ENCODE measurements around the gene KRTAP4-16.
"Not testable (repeated sequence)": the region's sequence is repeated elsewhere in the genome, so short reads cannot be mapped to it uniquely, and the experiment has no call there.

The KRTAP4-16 gene

GRCh38 chr17:41101586-41102259 is at the start of gene KRTAP4-16:
Gene KRTAP4-16, minus strand, starts transcription at chr17:41102209. Its CDS starts 0 bp downstream, at chr17:41102209.
- no peak for DNase-seq

- DNase-seq: no peak
Measured at GRCh38 chr17:41151525-41151924, 49.5 kb upstream of the KRTAP4-16 start.

- no peak for DNase-seq
Measured at GRCh38 chr17:41150026-41150425, 48.0 kb upstream of the KRTAP4-16 start.

GRCh38 chr17:41149652-41149985 is 47.6 kb upstream of the KRTAP4-16 start, which contains the start of gene KRTAP4-5:
Gene KRTAP4-5, minus strand, starts transcription at chr17:41149825. Its CDS starts 58 bp downstream, at chr17:41149767.
- no peak for DNase-seq

GRCh38 chr17:41148971-41149651 is 47.1 kb upstream of the KRTAP4-16 start:
- DNase-seq: peak; percentile 6

GRCh38 chr17:41147531-41148204 is 45.7 kb upstream of the KRTAP4-16 start:
- no peak for DNase-seq

- DNase-seq: no peak
Measured at GRCh38 chr17:41145261-41145660, 43.3 kb upstream of the KRTAP4-16 start.

GRCh38 chr17:41144846-41145245 is 42.8 kb upstream of the KRTAP4-16 start:
- no peak for DNase-seq

- DNase-seq: no peak
Measured at GRCh38 chr17:41141361-41141760, 39.4 kb upstream of the KRTAP4-16 start.

- DNase-seq: no peak
Measured at GRCh38 chr17:41140360-41141131, 38.5 kb upstream of the KRTAP4-16 start, which contains the start of gene KRTAP4-6. Gene KRTAP4-6, minus strand, starts transcription at chr17:41140544. Its CDS starts 57 bp downstream, at chr17:41140487.

GRCh38 chr17:41139865-41140264 is 37.9 kb upstream of the KRTAP4-16 start:
- not testable (repeated sequence) for DNase-seq

- DNase-seq: no peak
Measured at GRCh38 chr17:41133880-41134735, 32.1 kb upstream of the KRTAP4-16 start.

- no peak for DNase-seq
Measured at GRCh38 chr17:41131979-41132378, 30.0 kb upstream of the KRTAP4-16 start.

- no peak for DNase-seq
Measured at GRCh38 chr17:41127371-41127770, 25.4 kb upstream of the KRTAP4-16 start.

- DNase-seq: no peak
Measured at GRCh38 chr17:41126412-41126811, 24.4 kb upstream of the KRTAP4-16 start.

- no peak for DNase-seq
Measured at GRCh38 chr17:41125064-41125463, 23.1 kb upstream of the KRTAP4-16 start.

- DNase-seq: not testable (repeated sequence)
Measured at GRCh38 chr17:41123991-41124371, 22.0 kb upstream of the KRTAP4-16 start, which contains the start of gene KRTAP4-12. Gene KRTAP4-12, minus strand, starts transcription at chr17:41124182. Its CDS starts 60 bp downstream, at chr17:41124122.

GRCh38 chr17:41123292-41123990 is 21.4 kb upstream of the KRTAP4-16 start:
- DNase-seq: not testable (repeated sequence)

- DNase-seq: no peak
Measured at GRCh38 chr17:41121742-41122141, 19.7 kb upstream of the KRTAP4-16 start.

GRCh38 chr17:41119696-41120690 is 18.0 kb upstream of the KRTAP4-16 start:
- DNase-seq: not testable (repeated sequence)
